ENCODE measurements around the gene SUGCT. TPM values are rescaled to one million over a fixed set of nuclear protein-coding genes. Genes with fewer than 3 reads are reported as not detected.
A peak's percentile ranks its signal among the peaks of the same experiment; 100 is the strongest.
"Not testable (repeated sequence)": the region's sequence is repeated elsewhere in the genome, so short reads cannot be mapped to it uniquely, and the experiment has no call there.

Gene SUGCT
- total RNA-seq, 2 experiments from 2014 or later: not detected

DNA sequence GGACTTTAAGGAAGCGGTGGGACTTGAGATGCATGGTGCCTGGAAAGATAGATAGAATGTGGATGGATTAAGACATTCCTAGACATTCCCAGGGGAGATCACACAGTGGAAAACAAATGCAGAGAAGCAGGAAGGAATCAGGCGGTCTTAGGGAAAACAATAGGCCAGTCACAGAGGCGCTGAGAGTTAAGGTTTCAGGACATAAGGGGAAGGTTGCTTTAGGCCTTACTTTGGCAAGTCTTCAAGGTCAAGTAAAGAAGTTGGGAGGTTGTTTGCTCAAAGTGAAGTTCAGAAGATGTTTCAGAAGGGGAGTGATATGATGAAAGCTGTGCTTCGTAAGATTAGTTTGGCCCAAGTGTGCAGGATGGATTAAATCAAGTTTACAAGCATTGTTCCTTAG is 109.4 kb downstream of the SUGCT start:
- H2AFZ ChIP-seq (ENCODE audit: low read length): no peak overlapping the region
- H3K36me3 ChIP-seq (ENCODE audit: insufficient read depth, low read length): no peaks in the 10 kb centered on the region
- no peaks in the 10 kb centered on the region for H4K20me1 ChIP-seq (ENCODE audit: insufficient read depth, low read length)
- ChIA-PET CTCF (ENCODE audit: unreplicated experiment) (no interaction called here), POLR2A (no interaction called here)
- BruUV-seq (replicated peaks): no TSS peak
- H3K9me3 ChIP-seq (ENCODE audit: low read length): no peaks in the 10 kb centered on the region
- no peak overlapping the region for H3K27ac ChIP-seq (ENCODE audit: low read depth, low read length, poor library complexity, severe bottlenecking)
- intact Hi-C loops (cut with micrococcal nuclease; ENCODE audit: unreplicated experiment): no loop called here
- H3K4me1 ChIP-seq (ENCODE audit: insufficient read depth, low read length, poor library complexity, severe bottlenecking): no peaks in the 10 kb centered on the region
- no peak for DNase-seq (ENCODE audit: low spot score)
- no peak overlapping the region for H3K4me2 ChIP-seq (ENCODE audit: low read length)
- no peak for TF ChIP-seq EZH2phosphoT487 (IDR thresholded peaks at IDR 0.05; ENCODE audit: borderline replicate concordance, low read depth, low read length)
- TF ChIP-seq, protein P1, sequence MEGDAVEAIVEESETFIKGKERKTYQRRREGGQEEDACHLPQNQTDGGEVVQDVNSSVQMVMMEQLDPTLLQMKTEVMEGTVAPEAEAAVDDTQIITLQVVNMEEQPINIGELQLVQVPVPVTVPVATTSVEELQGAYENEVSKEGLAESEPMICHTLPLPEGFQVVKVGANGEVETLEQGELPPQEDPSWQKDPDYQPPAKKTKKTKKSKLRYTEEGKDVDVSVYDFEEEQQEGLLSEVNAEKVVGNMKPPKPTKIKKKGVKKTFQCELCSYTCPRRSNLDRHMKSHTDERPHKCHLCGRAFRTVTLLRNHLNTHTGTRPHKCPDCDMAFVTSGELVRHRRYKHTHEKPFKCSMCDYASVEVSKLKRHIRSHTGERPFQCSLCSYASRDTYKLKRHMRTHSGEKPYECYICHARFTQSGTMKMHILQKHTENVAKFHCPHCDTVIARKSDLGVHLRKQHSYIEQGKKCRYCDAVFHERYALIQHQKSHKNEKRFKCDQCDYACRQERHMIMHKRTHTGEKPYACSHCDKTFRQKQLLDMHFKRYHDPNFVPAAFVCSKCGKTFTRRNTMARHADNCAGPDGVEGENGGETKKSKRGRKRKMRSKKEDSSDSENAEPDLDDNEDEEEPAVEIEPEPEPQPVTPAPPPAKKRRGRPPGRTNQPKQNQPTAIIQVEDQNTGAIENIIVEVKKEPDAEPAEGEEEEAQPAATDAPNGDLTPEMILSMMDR (conservative IDR thresholded peaks at IDR 0.05; ENCODE audit: low read length): no peak
- H3K4me3 ChIP-seq (ENCODE audit: low read depth, low read length, poor library complexity, severe bottlenecking): no peak overlapping the region
- no peaks in the 10 kb centered on the region for H3K79me2 ChIP-seq (ENCODE audit: insufficient read depth, low read depth, low read length)
- H3K9me2 ChIP-seq (ENCODE audit: insufficient read depth, low read length): no peaks in the 10 kb centered on the region

DNA sequence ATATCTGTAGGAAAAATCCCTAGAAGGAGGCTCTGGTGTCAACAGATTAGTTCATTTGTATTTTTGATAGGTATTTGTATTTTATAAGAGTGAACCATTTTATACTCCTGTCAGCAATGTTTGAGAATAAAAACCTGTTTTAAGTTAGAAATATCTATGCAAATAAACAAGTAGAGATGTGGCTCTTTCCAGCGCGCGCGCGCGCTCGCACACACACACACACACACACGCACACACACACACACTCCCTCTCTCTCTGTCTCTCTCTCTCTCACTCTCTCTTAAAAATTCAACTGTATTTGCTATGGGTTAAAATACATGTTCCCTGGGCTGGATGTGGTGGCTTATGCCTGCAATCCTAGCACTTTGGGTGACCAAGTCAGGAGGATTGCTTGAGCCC is 113.9 kb downstream of the SUGCT start:
- Histone ChIP-seq H3K36me3 (ENCODE audit: insufficient read depth, low read length) (no peaks in the 10 kb centered on the region), H3K9me3 (ENCODE audit: low read length) (no peaks in the 10 kb centered on the region), H3K27ac (ENCODE audit: low read depth, low read length, poor library complexity, severe bottlenecking) (no peak overlapping the region), H3K79me2 (ENCODE audit: insufficient read depth, low read depth, low read length) (no peaks in the 10 kb centered on the region), H4K20me1 (ENCODE audit: insufficient read depth, low read length) (no peaks in the 10 kb centered on the region), H3K4me2 (ENCODE audit: low read length) (no peak overlapping the region), H3K4me1 (ENCODE audit: insufficient read depth, low read length, poor library complexity, severe bottlenecking) (no peaks in the 10 kb centered on the region), H3K4me3 (ENCODE audit: low read depth, low read length, poor library complexity, severe bottlenecking) (no peak overlapping the region), H3K9me2 (ENCODE audit: insufficient read depth, low read length) (no peaks in the 10 kb centered on the region), H2AFZ (ENCODE audit: low read length) (no peak overlapping the region)
- POLR2A ChIA-PET: no interaction called here
- intact Hi-C loops (cut with micrococcal nuclease; ENCODE audit: unreplicated experiment): no loop called here
- BruUV-seq (replicated peaks): no TSS peak
- DNase-seq (ENCODE audit: low spot score): no peak
- CTCF ChIA-PET (ENCODE audit: unreplicated experiment): no interaction called here
- TF ChIP-seq, protein P1 (conservative IDR thresholded peaks at IDR 0.05; ENCODE audit: low read length): no peak
- TF ChIP-seq EZH2phosphoT487 (IDR thresholded peaks at IDR 0.05; ENCODE audit: borderline replicate concordance, low read depth, low read length): no peak

DNA sequence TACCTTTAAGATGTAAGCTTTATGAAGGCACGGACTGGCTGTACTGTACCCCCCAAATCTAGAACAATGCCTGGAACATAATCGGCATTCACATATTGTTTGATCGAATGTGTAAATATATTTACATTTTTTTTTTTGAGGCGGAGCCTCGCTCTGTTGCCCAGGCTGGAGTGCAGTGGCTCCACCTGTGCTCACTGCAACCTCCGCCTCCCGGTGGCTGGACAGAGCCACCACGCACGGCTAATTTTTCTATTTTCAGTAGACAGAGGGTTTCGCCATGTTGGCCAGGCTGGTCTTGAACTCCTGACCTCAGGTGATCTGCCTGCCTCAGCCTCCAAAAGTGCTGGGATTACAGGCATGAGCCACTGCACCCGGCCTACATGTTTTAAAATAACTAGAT is 118.6 kb downstream of the SUGCT start:
- H4K20me1 ChIP-seq (ENCODE audit: insufficient read depth, low read length); intact Hi-C loops (cut with micrococcal nuclease; ENCODE audit: unreplicated experiment); H2AFZ ChIP-seq (ENCODE audit: low read length); H3K4me3 ChIP-seq (ENCODE audit: low read depth, low read length, poor library complexity, severe bottlenecking); H3K79me2 ChIP-seq (ENCODE audit: insufficient read depth, low read depth, low read length); H3K9me2 ChIP-seq (ENCODE audit: insufficient read depth, low read length); H3K4me2 ChIP-seq (ENCODE audit: low read length); H3K27ac ChIP-seq (ENCODE audit: low read depth, low read length, poor library complexity, severe bottlenecking); H3K9me3 ChIP-seq (ENCODE audit: low read length); DNase-seq (ENCODE audit: low spot score); BruUV-seq (replicated peaks); CTCF ChIA-PET (ENCODE audit: unreplicated experiment); H3K4me1 ChIP-seq (ENCODE audit: insufficient read depth, low read length, poor library complexity, severe bottlenecking); POLR2A ChIA-PET; H3K36me3 ChIP-seq (ENCODE audit: insufficient read depth, low read length): not testable (repeated sequence)
- TF ChIP-seq, protein P1 (conservative IDR thresholded peaks at IDR 0.05; ENCODE audit: low read length): 0 out of 2 replicates have a peak, but pooled peaks have one; percentile 35

All from OCI-LY7 (cell line).